Chondrocyte (in vitro differentiated cells): ENCODE data around the gene KAT6B. TPM values are rescaled to one million over a fixed set of nuclear protein-coding genes. Genes with fewer than 3 reads are reported as not detected.

Source experiments
- DNase-seq: peaks from one replicate; pipeline ENCODE4 v3.0.0; 2021; ENCODE audit warnings: mixed read lengths, low spot score
- H3K27ac Mint-ChIP-seq: one replicate; pipeline ENCODE4 v1.8.0; 2021; ENCODE audit warnings: mild to moderate bottlenecking, moderate library complexity, mixed read lengths; ENCODE audit not compliant: unreplicated experiment
- H3K27me3 Mint-ChIP-seq: 2 replicates; pipeline ENCODE4 v1.8.0; 2021; ENCODE audit warnings: low read depth, mixed read lengths
- H3K36me3 Mint-ChIP-seq: 2 replicates; pipeline ENCODE4 v1.8.0; 2021; ENCODE audit warnings: low read depth, mixed read lengths
- H3K4me1 Mint-ChIP-seq: 2 replicates; pipeline ENCODE4 v1.8.0; 2021; ENCODE audit warnings: low read depth, mild to moderate bottlenecking, mixed read lengths
- H3K4me3 Mint-ChIP-seq: one replicate; pipeline ENCODE4 v1.8.0; 2021; ENCODE audit warnings: mild to moderate bottlenecking, moderate library complexity, mixed read lengths; ENCODE audit not compliant: unreplicated experiment
- H3K9me3 Mint-ChIP-seq: 2 replicates; pipeline ENCODE4 v1.8.0; 2021; ENCODE audit warnings: low read depth, mixed read lengths
- CTCF ChIP-seq: fragments of 200-600 bp; sonication (generic); IDR thresholded peaks from 2 replicates; pipeline ENCODE4 v1.5.0; 2021; ENCODE audit warnings: antibody characterized with exemption, mild to moderate bottlenecking, moderate library complexity
- total RNA-seq: library from RNA; stranded (reverse); gene quantifications from 3 replicates; pipeline ENCODE4 v1.2.1, GENCODE V29; 2021

The KAT6B gene
- total RNA-seq, 1 donor from 2014 or later = 20.8 TPM

GRCh38 chr10:74856940-74857339, 30.5 kb downstream of the KAT6B start:
- Mint-ChIP-seq H3K36me3 (no peaks in the 10 kb centered on the region), H3K4me1 (peaks cover 18% of the 10 kb centered on the region), H3K4me3 (no peak overlapping the region), H3K27me3 (no peaks in the 10 kb centered on the region), H3K27ac (no peak overlapping the region), H3K9me3 (peaks cover 2% of the 10 kb centered on the region)
- DNase-seq = no peak
- TF ChIP-seq CTCF = no peak

- DNase-seq = no peak
- Mint-ChIP-seq H3K36me3 (no peaks in the 10 kb centered on the region), H3K27me3 (no peaks in the 10 kb centered on the region), H3K4me3 (no peak overlapping the region), H3K9me3 (peaks cover 2% of the 10 kb centered on the region), H3K27ac (no peak overlapping the region), H3K4me1 (peaks cover 12% of the 10 kb centered on the region)
- no peak for TF ChIP-seq CTCF
Observed at GRCh38 chr10:74857586-74857985, 31.2 kb downstream of the KAT6B start.

GRCh38 chr10:74859546-74859945, 33.1 kb downstream of the KAT6B start:
- Mint-ChIP-seq H3K27ac (no peak overlapping the region), H3K27me3 (no peaks in the 10 kb centered on the region), H3K36me3 (no peaks in the 10 kb centered on the region), H3K4me1 (peaks cover 8% of the 10 kb centered on the region), H3K4me3 (no peak overlapping the region), H3K9me3 (peaks cover 2% of the 10 kb centered on the region)
- TF ChIP-seq CTCF = no peak
- no peak for DNase-seq

GRCh38 chr10:74862625-74863024, 36.2 kb downstream of the KAT6B start:
- Mint-ChIP-seq H3K27ac (no peak overlapping the region), H3K4me1 (no peaks in the 10 kb centered on the region), H3K36me3 (no peaks in the 10 kb centered on the region)

GRCh38 chr10:74863551-74863950, 37.2 kb downstream of the KAT6B start:
- no peaks in the 10 kb centered on the region for H3K36me3 Mint-ChIP-seq
- H3K27me3 Mint-ChIP-seq = no peaks in the 10 kb centered on the region
- H3K4me1 Mint-ChIP-seq = no peaks in the 10 kb centered on the region
- H3K4me3 Mint-ChIP-seq = no peak overlapping the region
- no peak overlapping the region for H3K27ac Mint-ChIP-seq
- TF ChIP-seq CTCF = no peak
- no peak for DNase-seq
- H3K9me3 Mint-ChIP-seq = no peaks in the 10 kb centered on the region

More at GRCh38 chr10:74862625-74863024, 36.2 kb downstream of the KAT6B start:
- TF ChIP-seq CTCF = no peak
- Mint-ChIP-seq H3K27me3 (no peaks in the 10 kb centered on the region), H3K4me3 (no peak overlapping the region), H3K9me3 (no peaks in the 10 kb centered on the region)
- DNase-seq = no peak
